ENCODE results near the gene GJC2.

GRCh38 chr1:228154021-228154669 is 4.4 kb downstream of the GJC2 start:
- TF ChIP-seq CTCF (IDR thresholded peaks at IDR 0.05; ENCODE audit: borderline replicate concordance, extremely low read depth, low read length, poor library complexity, severe bottlenecking) (no peak), EZH2 (IDR thresholded peaks at IDR 0.05; ENCODE audit: borderline replicate concordance, low read depth, low read length, severe bottlenecking) (no peak)

Measured in DND-41 (cell line).